HUDEP-2 (cell line): ENCODE measurements around the gene TMEM9.
A peak's percentile ranks its signal among the peaks of the same experiment; 100 is the strongest.

Source experiments
- DNase-seq, 76 experiments: peaks; one replicate each; lab custom pipeline; 2025; ENCODE audit not compliant: unreplicated experiment in 76 of 76; lab: John Stamatoyannopoulos, UW

TMEM9 gene

DNA sequence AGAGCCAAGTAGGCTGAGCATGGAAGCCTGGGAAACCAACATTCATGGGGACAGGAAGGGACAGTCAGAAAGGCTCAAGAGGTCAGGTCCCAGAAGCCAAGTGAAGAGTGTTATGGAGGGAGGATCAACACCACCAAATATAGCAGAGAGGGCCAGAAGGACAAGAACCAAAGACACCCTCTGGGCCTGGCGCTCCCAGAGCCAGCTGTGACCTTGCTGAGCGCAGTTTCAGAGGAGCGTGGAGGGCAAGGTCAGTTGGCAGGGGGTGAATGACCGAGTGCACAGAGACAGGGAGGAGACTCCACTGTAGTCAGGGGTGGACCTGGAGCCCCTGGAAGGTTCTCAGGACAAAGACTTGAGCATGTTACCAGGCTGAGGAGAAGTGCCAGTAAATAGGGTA lies 22.9 kb downstream of the TMEM9 start:
- no peak for DNase-seq

GRCh38 chr1:201128962-201129361 lies 25.3 kb downstream of the TMEM9 start:
- no peak for DNase-seq

- no peak for DNase-seq
Observed at GRCh38 chr1:201128476-201128875, 25.8 kb downstream of the TMEM9 start.

DNA sequence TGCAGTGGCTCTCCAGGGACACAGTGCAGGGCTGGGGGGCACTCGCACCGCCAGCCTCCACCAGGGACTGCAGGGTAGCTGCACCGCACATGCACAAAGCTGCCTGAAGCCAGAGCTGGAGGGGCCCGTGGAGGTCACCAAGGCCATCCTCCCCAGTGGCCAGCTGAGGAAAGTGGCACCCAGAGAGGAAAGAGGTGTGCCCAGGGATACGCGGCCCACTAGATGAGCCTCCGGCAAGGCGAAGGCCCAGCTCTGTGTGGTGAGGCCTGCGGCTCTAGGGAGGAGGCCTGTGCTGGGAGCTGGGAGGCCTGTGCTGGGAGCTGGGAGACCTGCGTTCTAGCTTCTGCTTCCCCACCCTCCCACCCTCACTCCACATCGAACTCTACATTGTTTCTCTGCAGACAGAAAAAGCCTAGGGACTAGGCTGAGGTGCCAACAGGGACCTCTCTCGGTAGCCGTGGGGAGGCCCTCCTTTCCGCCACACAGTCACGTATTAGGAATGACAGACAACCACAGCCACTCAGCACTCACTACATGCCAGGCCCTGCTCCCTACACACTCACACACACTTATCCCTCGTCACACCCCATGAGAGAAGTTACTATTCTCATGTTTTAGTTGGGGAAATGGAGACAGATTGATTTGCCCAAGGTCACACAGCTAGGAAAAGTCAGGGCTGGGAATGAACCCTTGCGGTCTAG lies 26.4 kb downstream of the TMEM9 start:
- no peak for DNase-seq

- no peak for DNase-seq
Observed at GRCh38 chr1:201126832-201127754, 27.2 kb downstream of the TMEM9 start, which contains the start of gene ASCL5. TSS of gene ASCL5 (minus strand) at chr1:201127184. CDS start at chr1:201115372, 11,812 bp downstream.

GRCh38 chr1:201126463-201126831 lies 27.8 kb downstream of the TMEM9 start:
- no peak for DNase-seq

GRCh38 chr1:201125800-201126199 lies 28.5 kb downstream of the TMEM9 start:
- no peak for DNase-seq

DNA sequence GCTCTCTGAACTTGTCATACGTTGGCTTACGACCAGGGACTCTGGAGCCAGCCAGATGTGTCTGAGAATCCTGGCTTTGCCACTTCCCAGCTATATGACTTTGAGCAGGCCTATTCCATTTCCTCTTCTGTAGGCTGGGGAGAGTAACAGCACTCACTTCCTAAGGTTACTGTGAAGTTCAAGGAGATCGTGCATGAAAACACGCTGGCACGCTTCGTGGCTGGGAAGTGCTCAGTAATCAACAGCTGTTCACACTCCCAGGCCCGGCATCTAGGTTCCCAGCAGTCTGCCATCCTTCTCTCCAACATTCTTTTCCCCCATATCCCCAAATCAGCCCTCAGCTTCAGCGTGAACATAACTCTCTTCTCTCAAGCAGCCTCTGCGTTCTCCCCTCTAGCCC lies 29.3 kb downstream of the TMEM9 start:
- DNase-seq: no peak

GRCh38 chr1:201123866-201124265 lies 30.4 kb downstream of the TMEM9 start:
- no peak for DNase-seq

GRCh38 chr1:201122321-201122957 lies 31.8 kb downstream of the TMEM9 start:
- no peak for DNase-seq

DNA sequence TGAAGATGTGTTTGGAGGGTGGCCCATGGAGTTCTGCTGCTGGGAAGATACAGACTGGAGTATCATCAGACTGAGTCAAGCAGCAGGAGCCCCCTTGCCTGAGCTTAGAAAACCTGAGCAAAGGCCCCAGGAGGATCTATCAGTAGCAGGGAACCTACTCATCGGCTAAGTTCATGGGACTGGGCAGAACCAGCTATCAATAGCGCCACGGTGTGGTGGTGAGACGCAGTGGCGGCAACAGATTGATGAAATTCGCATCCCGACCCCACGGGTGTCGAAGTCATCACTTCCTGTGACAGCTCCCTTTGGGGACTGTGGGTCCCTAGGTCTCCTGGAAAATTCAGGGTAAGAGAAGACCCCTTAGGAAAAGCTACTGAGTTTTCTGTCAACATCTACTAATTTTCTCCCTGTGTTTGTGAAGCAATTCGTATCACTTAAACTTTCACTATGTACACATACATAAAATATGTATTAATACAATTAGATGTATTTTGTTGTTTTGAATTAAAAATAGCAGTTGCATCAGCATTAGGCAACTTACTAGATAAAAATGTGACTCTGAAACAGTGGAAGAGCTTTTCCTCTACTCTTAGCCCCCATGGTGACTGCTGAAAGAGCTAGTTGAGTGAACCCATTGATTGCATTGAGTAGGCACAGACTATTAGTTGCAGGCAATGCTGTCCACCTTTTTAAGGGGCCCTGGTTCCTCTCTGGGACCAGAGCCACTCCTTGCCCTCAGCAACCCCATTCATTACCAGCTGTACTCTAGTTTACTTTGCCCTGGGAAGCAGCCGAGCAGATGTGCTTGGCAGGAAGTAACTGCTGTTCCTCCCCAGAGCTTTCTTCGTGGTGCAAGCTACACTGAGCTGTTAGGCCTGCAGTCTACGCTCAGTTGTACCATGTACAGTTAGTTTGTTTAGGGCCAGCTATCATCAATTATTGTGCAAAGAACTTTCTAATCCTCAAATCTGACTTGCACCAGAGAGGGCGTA lies 34.8 kb downstream of the TMEM9 start:
- peak in 28 of 76 experiments; percentile 2 to 52 (median 15) for DNase-seq

- no peak for DNase-seq
Observed at GRCh38 chr1:201116091-201116490, 38.2 kb downstream of the TMEM9 start.

GRCh38 chr1:201115390-201115937 lies 38.8 kb downstream of the TMEM9 start:
- DNase-seq: no peak

- DNase-seq: peak in 57 of 76 experiments; percentile 2 to 67 (median 36)
Observed at GRCh38 chr1:201114245-201115131, 39.8 kb downstream of the TMEM9 start.

DNA sequence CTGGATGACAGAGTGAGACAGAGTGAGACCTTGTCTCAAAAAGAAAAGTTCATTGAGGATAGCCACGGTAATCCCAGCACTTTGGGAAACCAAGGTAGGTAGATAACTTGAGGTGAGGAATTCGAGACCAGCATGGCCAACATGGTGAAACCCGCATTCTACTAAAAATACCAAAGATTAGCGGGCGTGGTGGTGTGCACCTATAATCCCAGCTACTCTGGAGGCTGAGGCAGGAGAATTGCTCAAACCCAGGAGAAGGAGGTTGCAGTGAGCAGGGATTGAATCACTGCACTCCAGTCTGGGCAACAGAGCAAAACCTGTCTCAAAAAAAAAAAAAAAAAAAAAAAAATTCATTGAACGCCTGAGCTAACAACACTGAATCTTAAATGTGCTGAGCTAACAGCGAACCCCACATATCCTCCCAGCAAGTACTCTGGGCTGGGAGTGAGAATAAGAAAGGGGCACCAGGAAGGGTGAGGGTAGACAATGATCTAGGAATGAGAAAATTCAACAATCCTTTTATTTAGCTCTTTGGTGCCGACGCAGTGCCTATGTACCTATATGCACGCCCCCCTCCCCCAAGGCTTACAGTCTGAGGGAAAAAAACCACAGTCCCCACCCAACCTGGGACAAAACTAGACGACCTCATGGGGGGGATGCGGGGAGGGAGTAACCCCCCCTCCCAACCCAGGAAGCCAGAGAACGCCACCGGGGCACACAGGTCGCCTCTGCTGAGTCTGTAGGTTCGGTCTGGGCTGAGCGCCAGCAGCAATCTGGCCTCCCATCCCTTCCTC lies 40.6 kb downstream of the TMEM9 start:
- DNase-seq: no peak

DNA sequence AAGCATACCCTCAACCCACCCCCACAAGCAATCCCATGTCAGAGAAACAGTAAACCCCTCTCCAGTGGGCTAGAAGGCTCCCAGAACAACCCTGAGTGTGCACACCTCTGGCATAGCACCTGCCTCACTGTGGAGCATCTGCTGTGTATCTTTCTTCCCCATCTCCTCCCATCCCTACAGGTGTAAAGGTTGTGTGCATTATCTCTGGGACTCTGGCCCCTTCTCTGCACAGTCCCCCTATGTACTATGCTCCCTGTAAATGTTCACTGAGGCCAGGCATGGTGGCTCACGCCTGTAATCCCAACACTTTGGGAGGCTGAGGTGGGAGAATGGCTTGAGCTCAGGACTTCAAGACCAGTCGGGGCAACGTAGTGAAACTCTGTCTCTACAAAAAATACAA lies 41.3 kb downstream of the TMEM9 start:
- DNase-seq: no peak

DNA sequence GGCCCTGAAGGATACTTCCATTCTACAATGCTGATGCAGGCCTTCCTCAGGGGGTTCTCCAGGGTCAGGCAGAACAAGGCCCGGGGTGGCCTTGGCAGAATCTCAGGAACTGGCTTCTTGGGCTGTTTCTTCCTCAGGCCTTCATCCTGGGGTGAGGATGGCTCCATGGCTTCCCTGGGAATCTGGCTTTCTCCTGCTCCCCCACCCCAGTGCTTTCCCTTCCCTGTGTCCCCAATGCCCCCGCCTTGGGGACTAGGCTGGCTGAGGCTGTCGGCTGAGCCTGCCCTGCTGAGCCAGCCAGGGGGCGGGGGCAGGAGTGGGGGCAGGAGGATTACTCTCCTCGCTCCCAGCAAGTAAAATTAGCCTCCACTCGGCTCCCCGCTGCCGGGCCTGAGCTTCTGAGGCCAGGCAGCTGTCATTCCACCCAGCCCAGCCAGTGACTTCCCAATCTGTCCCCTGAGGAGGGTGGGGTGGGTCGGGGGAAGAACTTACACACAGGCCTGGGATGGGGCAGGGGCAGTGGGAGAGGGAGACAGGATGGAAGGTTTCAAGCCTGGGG lies 42.0 kb downstream of the TMEM9 start, which contains the start of gene CACNA1S:
TSS of gene CACNA1S (minus strand) at position 254 of the 559 bp plus-strand sequence. CDS start at position 167, 87 bp downstream.
- DNase-seq: no peak

DNA sequence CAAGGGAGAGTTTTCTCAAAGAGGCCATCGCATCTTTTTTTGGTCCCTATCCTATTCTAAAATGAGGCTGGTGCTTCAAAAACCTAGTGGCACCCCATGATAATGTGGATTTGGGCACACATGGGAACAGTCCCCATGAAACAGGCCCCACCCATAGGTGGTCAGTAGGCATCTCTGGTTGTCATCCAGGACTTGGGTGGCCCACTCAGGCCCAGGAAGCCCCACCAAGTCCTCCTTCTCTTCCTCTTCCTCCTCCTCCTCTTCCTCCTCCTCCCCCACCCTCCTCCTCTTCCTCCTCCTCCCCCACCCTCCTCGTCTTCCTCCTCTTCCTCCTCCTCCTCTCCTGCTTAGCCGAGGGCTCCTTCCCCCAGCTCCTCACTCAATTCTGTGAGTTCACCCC lies 42.6 kb downstream of the TMEM9 start:
- DNase-seq: no peak
